Activated naive CD4-positive, alpha-beta T cell treated with Interleukin-2 at 50 U/mL for 16 hours (primary cell): ENCODE data around the gene MOCOS.

Source experiments
- DNase-seq: peaks from one replicate; pipeline ENCODE4 v3.0.0-alpha.2; 2020

Gene MOCOS

DNA sequence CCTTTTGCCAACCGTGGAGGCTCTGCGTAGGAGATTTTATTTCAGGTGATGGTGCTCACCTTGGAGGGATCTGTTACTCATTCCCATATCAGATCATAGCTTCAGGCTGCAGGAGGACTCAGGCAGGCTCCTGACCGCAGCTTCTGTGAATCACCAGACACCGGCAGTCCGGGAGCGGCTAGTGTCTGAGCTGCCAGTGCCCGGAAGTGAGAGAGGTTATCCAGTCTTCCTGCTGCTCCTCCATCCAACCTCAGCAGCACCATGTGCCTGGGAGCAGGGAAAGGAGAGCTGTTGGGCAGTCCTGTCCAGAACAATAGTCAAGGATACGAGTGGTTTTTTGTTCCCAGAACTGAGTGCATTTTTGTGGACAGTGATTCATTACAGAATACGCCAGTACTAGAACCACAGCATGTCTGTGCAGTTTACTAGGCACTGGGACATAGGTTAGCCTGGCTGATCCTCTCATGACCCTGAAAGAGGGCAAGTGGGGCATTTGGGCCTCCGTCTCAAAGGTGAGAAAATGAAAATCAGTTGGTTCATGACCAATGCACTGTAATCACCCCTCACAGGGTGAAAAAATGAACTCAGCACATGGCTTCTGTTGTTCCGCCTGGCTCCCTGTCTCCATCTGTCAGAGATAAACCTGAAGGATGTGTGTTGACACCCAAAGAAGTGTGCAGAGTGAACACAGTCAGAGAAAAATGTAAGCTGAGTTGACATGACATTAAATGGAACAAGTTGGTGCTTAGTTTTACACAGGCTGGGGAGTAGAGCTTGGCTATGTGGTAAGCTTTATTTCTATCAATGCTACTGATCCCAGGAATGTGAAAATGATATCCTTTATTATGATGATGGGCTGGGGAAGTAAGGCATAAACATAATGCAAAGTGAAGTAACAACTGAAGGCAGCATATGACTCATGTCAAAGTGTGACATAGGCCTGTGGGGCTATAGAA is 122.4 kb downstream of the MOCOS start:
- no peak for DNase-seq

DNA sequence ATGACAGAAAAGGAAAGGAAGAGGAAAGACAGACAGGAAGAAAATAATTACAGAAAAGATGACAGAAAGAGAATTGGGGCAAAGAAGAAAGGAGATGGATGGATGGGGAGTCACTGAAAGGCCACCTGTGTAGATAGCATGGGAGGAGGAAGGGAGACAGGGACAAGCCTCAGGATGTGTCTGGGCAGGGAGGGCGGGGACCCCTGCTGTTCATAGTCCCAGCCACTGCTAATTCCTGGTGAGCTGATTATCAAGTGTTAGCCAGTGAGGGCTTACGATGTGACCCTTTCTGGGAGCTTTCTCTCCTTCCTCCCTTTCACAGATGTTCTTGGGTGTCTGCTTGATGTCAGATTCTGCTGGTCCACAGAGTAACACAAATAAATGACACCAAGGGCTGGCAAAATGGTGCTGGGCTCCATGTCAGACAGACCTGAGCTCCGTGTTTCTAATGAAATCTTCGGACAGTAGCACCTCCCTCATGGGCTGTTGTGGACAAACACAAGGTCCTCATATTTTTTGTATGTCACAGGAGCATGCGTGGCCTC is 123.8 kb downstream of the MOCOS start:
- DNase-seq = no peak

DNA sequence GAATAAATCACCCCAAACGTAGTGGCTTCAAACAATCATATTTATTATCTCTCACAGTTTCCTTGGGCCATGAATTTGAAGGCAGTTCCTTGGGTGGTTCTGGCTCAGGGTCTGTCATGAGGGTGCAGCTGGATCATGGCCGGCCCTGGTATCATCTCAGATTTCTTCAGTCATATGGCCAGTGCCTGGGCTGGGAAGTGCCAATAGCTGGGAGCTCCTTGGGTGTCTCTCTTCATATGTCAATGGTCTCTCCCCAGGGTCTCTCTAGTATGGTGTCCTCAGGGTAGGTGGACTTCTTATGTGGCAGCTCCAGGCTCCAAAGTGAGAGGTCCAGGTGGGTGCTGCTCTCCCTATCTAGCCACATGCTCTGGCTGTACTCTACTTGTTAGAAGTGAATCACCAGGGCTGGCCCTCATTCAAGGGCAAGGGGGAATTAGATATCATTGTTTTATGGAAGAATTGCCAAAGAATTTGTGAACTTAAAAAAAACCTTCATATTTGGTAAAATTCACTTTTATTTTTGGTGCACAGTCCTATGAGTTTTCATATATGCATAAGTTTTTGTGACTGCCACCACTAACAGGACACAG is 125.6 kb downstream of the MOCOS start:
- DNase-seq = no peak

DNA sequence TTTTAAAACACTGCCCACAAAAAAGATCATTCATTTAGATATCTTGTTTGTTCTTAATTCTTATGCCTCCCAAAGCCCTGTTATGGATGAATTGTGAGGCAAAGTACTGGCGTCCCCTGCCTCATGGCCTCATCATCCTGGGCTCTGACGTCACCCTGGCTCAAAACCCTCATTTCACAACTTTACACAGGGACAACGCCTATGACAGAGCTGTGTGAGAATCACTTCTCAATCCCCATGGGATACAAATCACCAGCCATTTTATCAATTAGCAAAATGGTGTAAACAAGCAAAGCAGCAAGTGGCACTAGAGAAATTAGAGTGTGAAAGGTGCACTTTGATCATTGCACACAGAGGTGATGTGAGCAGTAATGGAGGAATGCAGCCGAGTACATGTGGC is 126.8 kb downstream of the MOCOS start:
- no peak for DNase-seq

DNA sequence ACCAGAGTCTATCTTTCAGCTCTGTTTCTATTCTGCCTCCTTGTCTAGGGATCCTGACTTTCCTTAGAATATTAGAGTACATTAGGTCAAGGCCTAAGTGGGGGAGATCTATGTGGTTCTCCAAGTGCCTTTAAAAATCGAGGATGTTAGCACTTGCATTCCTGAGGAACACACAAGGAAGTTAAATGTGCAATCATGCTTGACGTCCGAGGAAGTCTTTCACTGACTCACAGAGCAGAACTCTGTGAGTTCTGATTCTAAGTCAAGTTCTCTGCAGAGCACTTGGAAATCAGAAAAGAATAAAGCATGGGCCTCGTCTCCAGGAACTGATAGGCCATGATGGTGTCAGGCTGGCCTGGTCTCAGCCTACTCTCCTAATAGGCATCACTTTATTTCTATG is 127.5 kb downstream of the MOCOS start:
- no peak for DNase-seq

DNA sequence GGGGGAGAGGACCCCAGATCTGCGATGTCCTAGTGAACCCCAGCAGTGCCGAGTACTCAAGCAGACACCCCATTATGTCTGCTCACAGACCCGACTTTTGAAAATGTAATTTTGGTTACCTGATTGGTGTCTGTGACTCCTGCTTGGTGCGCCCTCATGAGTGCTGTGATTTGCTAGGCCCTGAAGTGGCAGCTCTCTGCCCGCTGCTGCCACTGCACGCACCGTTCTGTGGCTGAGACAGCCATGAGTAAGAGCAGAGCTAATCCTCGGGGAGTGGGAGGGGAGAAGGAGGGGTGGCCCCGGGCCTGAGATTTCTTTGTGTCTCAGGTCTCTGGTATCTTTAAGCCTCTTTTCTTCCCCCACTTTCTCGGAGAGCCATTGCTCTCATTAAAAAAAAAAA is 128.4 kb downstream of the MOCOS start:
- no peak for DNase-seq

DNA sequence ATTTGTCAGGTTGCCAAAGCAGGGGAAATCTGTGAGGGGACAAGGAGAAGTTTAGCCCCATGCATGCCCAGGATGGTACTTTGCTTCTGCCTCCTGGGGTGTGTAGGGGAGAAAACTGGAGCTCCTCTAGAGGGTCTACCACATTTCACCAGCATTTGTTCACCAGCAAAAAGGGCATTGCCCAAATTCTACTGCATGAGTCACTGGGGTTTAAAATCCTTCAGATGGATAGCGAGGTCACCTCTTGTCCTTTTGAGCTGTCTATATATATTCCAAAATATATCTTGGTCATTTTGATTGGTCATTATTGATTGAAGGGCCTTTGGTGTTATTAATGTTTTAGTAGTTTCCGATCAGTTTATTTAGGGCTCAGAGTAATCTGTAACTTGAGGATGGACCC is 128.9 kb downstream of the MOCOS start:
- no peak for DNase-seq
